ENCODE results near the gene SPRED1. TPM values are rescaled to one million over a fixed set of nuclear protein-coding genes. Genes with fewer than 3 reads are reported as not detected.
A peak's percentile ranks its signal among the peaks of the same experiment; 100 is the strongest.

Gene SPRED1
- total RNA-seq (10 to 100 TPM; 39.4 to 54.6 TPM), polyA plus RNA-seq (10 to 100 TPM; 10.3 to 10.8 TPM)
- long read RNA-seq, donor 1, full-length matches to known transcripts: 3 of 11 reads
- long read RNA-seq, donor 1, partial matches to known transcripts: 0 of 11 reads
- long read RNA-seq, donor 1, other reads (novel, unspliced or antisense): 8 of 11 reads
- long read RNA-seq, donor 2, full-length matches to known transcripts: 5 of 15 reads
- long read RNA-seq, donor 2, partial matches to known transcripts: 1 of 15 reads
- long read RNA-seq, donor 2, other reads (novel, unspliced or antisense): 9 of 15 reads

DNA sequence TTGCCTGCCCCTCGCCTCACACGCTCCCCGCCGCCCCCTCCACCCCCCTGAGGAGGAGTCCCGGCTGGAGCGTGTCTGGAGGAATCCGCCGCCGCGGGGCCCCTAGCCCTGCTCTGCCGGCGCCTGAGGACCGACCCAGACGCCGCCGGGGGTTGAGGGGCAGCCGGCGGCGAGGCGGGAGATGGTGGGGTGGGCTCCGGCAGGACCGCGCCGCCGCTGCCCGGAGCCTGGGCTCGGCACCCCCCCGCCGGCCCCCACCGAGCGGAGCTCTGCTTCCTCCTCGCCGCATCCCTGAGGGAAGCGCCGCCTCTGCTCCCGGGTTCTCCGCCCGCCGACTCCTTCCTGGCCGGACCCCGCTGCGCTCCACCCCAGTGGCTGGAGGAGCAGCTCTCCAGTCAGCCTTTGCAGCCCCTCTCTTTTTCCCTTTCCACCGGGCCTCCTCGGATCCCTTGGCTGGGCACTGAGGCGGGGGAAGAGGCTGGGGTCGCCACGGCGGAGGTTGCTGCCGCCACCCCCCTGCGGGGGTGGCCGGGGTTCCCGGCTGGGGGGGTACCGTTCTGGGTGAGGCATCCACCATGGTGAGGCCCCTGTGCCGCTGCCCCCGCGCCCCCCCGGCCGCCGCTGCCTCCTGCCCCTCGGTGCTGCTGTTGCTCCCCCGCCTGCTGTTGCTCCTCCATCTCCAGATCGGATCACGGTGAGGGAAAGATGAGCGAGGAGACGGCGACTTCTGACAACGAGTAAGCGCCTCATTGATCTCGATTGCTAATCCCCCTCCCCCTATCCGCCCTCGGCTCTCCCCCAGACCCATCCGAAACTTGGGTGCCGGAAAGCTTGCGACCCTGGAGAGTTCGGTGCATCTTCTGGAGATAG, at the start of gene SPRED1:
TSS of gene SPRED1 (plus strand) at position 356 of the 870 bp plus-strand sequence. CDS start at position 706, 350 bp downstream.
- Histone ChIP-seq H3K4me1 (ENCODE audit: control insufficient read depth in 1 of 2, insufficient read depth in 2 of 2, low read length in 2 of 2) (no peaks in the 10 kb centered on the region), H3K27me3 (ENCODE audit: control insufficient read depth in 1 of 2, insufficient read depth in 2 of 2, low read length in 1 of 2) (no peaks in the 10 kb centered on the region), H3K36me3 (ENCODE audit: control insufficient read depth in 1 of 2, insufficient read depth in 2 of 2, low read length in 1 of 2) (no peaks in the 10 kb centered on the region), H3K27ac (ENCODE audit: low read depth in 1 of 2, low read length in 2 of 2) (peak within 1 kb of the TSS; percentile 91 to 97), H3K9me3 (ENCODE audit: control insufficient read depth, low read length) (no peaks in the 10 kb centered on the region), H3K4me3 (ENCODE audit: low read length in 2 of 2) (peak within 1 kb of the TSS; percentile 62 to 95)
- peak; percentile 88 to 92 for DNase-seq
- peak; percentile 88 for ATAC-seq (ENCODE audit: low FRiP score)
- 1 to 2% methylated on average over 44 to 75 of the region's 75 CpGs for WGBS, 2 donors
- intact Hi-C loops (cut with DNase I): loop anchor here (2.0 to 10.0 kb wide), 5 partner anchors 65 to 258 kb away; no protein-coding TSS in a partner anchor

DNA sequence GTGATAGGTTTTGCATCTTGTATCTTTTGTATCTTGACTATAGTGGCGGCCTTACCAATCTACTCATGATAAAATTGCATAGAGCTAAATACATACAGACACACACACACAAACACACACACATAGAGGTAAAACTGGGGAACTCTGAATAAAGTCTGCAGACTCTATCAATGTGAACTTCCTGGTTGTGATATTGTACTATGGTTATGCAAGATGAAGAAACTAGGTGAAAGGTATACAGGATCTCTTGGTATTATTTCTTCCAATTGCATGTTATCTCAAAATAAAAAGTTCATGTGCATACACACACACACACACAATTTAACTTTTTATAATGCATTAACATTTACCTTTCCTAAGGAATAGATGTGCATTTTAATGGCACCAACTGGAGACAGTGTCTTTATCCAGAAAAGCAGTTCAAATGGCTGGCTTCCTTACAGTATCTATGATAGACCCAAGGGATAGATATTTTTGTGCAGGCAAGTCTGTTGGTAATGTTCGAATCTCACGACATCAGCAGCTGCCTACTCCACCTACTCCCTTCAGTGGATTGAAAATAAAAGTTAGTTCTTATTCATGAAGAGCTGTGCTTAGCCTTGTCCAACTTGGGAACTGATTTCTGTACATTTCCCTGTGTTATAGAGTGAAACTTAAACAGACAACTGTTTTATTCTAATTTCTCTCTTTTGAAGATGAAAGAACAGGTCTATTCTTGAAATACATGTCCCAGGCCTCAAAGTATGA, 46.9 kb upstream of the SPRED1 start:
- no peak for ATAC-seq (ENCODE audit: low FRiP score)
- Histone ChIP-seq H3K36me3 (ENCODE audit: control insufficient read depth in 1 of 2, insufficient read depth in 2 of 2, low read length in 1 of 2) (no peaks in the 10 kb centered on the region), H3K4me3 (ENCODE audit: low read length in 2 of 2) (no peak overlapping the region), H3K27ac (ENCODE audit: low read depth in 1 of 2, low read length in 2 of 2) (no peak overlapping the region), H3K9me3 (ENCODE audit: control insufficient read depth, low read length) (no peaks in the 10 kb centered on the region), H3K4me1 (ENCODE audit: control insufficient read depth in 1 of 2, insufficient read depth in 2 of 2, low read length in 2 of 2) (peaks cover 0 to 4% of the 10 kb centered on the region in 2 donors), H3K27me3 (ENCODE audit: control insufficient read depth in 1 of 2, insufficient read depth in 2 of 2, low read length in 1 of 2) (peaks cover 0 to 2% of the 10 kb centered on the region in 2 donors)
- intact Hi-C loops (cut with DNase I): no loop called here
- no peak for DNase-seq
- WGBS, 2 donors: 66% methylated on average over 3 of the region's 3 CpGs

DNA sequence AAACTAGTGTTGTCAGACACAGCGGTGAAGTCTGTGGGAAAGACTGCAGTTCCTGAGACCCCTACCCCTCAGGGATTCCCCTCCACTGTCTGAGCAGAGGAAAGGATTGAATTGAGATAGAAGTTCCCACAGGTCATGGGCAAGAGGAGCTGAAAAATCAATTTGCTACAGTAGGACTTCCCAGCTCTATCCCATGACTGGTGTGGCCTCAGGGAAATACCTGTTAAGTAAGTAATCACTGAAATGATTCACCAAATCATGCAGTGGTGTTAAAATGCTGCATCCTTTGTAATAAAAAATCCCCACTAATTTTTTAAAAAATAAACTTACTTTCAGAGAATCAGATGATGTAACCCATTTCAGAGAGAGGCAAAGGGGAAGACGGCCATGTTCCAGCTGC, 45.0 kb upstream of the SPRED1 start:
- no peaks in the 10 kb centered on the region for H3K27me3 ChIP-seq (ENCODE audit: control insufficient read depth in 1 of 2, insufficient read depth in 2 of 2, low read length in 1 of 2)
- intact Hi-C loops (cut with DNase I): no loop called here
- H3K27ac ChIP-seq (ENCODE audit: low read depth in 1 of 2, low read length in 2 of 2): no peak overlapping the region
- ATAC-seq (ENCODE audit: low FRiP score): no peak
- no peaks in the 10 kb centered on the region for H3K9me3 ChIP-seq (ENCODE audit: control insufficient read depth, low read length)
- 97 to 100% methylated on average over 2 of the region's 2 CpGs for WGBS, 2 donors
- DNase-seq: no peak
- H3K36me3 ChIP-seq (ENCODE audit: control insufficient read depth in 1 of 2, insufficient read depth in 2 of 2, low read length in 1 of 2): no peaks in the 10 kb centered on the region
- peaks cover 0 to 4% of the 10 kb centered on the region in 2 donors for H3K4me1 ChIP-seq (ENCODE audit: control insufficient read depth in 1 of 2, insufficient read depth in 2 of 2, low read length in 2 of 2)
- no peak overlapping the region for H3K4me3 ChIP-seq (ENCODE audit: low read length in 2 of 2)

DNA sequence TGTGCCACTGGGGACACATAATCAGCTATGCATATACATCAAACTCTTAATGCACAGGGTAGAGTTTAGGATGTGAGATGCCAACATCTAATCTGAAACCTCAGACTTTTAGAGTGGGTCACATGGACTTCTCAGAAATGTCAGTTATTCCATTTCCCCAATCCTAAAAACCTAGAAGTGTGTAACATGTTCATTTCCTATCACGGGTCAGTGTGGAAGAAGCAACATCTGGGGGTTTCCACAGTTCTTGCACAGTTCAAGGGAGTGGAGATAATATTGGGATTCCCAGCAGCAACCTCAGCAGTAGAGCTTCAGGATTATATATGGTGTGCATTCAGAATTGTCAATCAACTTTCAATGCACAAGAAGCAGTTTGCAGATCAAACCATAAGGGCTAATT, 44.4 kb upstream of the SPRED1 start:
- DNase-seq (no peak), ATAC-seq (ENCODE audit: low FRiP score) (no peak)
- Histone ChIP-seq H3K9me3 (ENCODE audit: control insufficient read depth, low read length) (no peaks in the 10 kb centered on the region), H3K36me3 (ENCODE audit: control insufficient read depth in 1 of 2, insufficient read depth in 2 of 2, low read length in 1 of 2) (no peaks in the 10 kb centered on the region), H3K27ac (ENCODE audit: low read depth in 1 of 2, low read length in 2 of 2) (no peak overlapping the region), H3K4me1 (ENCODE audit: control insufficient read depth in 1 of 2, insufficient read depth in 2 of 2, low read length in 2 of 2) (peaks cover 0 to 4% of the 10 kb centered on the region in 2 donors), H3K27me3 (ENCODE audit: control insufficient read depth in 1 of 2, insufficient read depth in 2 of 2, low read length in 1 of 2) (no peaks in the 10 kb centered on the region), H3K4me3 (ENCODE audit: low read length in 2 of 2) (no peak overlapping the region)
- 91 to 96% methylated on average over 1 of the region's 1 CpG for WGBS, 2 donors
- intact Hi-C loops (cut with DNase I): no loop called here

DNA sequence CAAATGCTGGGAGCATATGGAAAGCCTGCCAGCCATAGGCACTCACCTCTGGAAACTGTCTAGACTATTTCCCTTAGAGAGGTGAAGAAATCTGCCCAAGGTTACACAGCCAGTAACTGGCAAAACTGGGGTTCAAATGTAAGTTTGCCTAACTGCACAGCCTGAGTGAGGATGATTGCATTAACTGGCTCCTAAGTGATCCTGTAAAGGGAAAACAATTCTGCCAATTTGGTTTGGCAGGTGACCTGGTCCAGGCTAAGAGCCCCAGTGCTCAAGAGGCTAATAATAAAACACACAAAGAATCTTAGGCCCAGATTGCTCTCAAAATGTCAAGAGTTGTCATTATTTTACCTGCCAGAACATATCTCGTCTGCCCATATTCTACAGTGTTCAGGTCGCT, 43.9 kb upstream of the SPRED1 start:
- WGBS, 2 donors: 80 to 83% methylated on average over 2 of the region's 2 CpGs
- Histone ChIP-seq H3K4me3 (ENCODE audit: low read length in 2 of 2) (no peak overlapping the region), H3K9me3 (ENCODE audit: control insufficient read depth, low read length) (no peaks in the 10 kb centered on the region), H3K36me3 (ENCODE audit: control insufficient read depth in 1 of 2, insufficient read depth in 2 of 2, low read length in 1 of 2) (no peaks in the 10 kb centered on the region), H3K4me1 (ENCODE audit: control insufficient read depth in 1 of 2, insufficient read depth in 2 of 2, low read length in 2 of 2) (peaks cover 0 to 4% of the 10 kb centered on the region in 2 donors), H3K27ac (ENCODE audit: low read depth in 1 of 2, low read length in 2 of 2) (no peak overlapping the region), H3K27me3 (ENCODE audit: control insufficient read depth in 1 of 2, insufficient read depth in 2 of 2, low read length in 1 of 2) (no peaks in the 10 kb centered on the region)
- ATAC-seq (ENCODE audit: low FRiP score) (no peak), DNase-seq (no peak)
- intact Hi-C loops (cut with DNase I): no loop called here

DNA sequence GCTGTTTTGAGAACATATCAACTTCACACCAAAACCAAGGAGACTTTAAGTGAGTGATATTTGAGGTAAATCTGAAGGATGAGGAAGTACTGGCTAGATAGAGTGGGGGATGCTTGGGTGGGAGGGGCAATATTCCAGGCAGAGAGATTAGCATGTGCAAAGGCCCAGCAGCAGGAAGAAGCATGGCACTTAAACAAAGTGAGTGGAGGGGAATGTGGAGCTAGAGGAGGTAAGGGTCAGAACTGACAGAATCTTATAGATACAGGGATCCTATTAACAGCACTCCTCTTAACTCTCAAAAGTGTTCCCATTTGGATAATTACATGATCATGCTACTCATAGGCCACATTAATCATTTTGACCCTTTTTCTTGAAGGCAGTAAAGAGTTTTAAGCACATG, 41.4 kb upstream of the SPRED1 start:
- intact Hi-C loops (cut with DNase I): no loop called here

DNA sequence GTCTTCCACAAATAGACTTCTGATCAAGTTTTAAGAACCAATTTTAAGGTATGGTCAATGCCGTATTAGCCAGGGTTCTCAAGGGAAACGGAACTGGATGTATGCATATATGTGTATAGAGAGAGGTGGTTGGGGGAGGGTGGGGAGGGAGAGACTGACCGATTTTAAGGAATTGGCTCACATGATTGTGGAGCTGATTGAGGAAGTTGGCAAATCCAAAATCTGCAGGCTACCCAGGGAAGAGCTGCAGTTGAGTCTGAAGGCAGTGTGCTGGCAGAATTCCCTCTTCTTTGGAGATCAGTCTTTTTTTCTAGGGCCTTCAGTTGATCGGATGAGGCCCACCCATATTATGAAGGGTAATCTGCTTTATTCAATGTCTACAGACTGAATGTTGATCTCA, 40.8 kb upstream of the SPRED1 start:
- 90 to 92% methylated on average over 4 of the region's 4 CpGs for WGBS, 2 donors
- Histone ChIP-seq H3K36me3 (ENCODE audit: control insufficient read depth in 1 of 2, insufficient read depth in 2 of 2, low read length in 1 of 2) (no peaks in the 10 kb centered on the region), H3K4me1 (ENCODE audit: control insufficient read depth in 1 of 2, insufficient read depth in 2 of 2, low read length in 2 of 2) (peaks cover 0 to 3% of the 10 kb centered on the region in 2 donors), H3K27me3 (ENCODE audit: control insufficient read depth in 1 of 2, insufficient read depth in 2 of 2, low read length in 1 of 2) (no peaks in the 10 kb centered on the region), H3K4me3 (ENCODE audit: low read length in 2 of 2) (no peak overlapping the region), H3K27ac (ENCODE audit: low read depth in 1 of 2, low read length in 2 of 2) (no peak overlapping the region), H3K9me3 (ENCODE audit: control insufficient read depth, low read length) (no peaks in the 10 kb centered on the region)
- intact Hi-C loops (cut with DNase I): no loop called here
- DNase-seq (no peak), ATAC-seq (ENCODE audit: low FRiP score) (no peak)

More for the DNA sequence above, 41.4 kb upstream of the SPRED1 start:
- ATAC-seq (ENCODE audit: low FRiP score): no peak
- Histone ChIP-seq H3K9me3 (ENCODE audit: control insufficient read depth, low read length) (no peaks in the 10 kb centered on the region), H3K4me1 (ENCODE audit: control insufficient read depth in 1 of 2, insufficient read depth in 2 of 2, low read length in 2 of 2) (peaks cover 0 to 4% of the 10 kb centered on the region in 2 donors), H3K27ac (ENCODE audit: low read depth in 1 of 2, low read length in 2 of 2) (no peak overlapping the region), H3K27me3 (ENCODE audit: control insufficient read depth in 1 of 2, insufficient read depth in 2 of 2, low read length in 1 of 2) (no peaks in the 10 kb centered on the region), H3K36me3 (ENCODE audit: control insufficient read depth in 1 of 2, insufficient read depth in 2 of 2, low read length in 1 of 2) (no peaks in the 10 kb centered on the region), H3K4me3 (ENCODE audit: low read length in 2 of 2) (no peak overlapping the region)
- DNase-seq: no peak

DNA sequence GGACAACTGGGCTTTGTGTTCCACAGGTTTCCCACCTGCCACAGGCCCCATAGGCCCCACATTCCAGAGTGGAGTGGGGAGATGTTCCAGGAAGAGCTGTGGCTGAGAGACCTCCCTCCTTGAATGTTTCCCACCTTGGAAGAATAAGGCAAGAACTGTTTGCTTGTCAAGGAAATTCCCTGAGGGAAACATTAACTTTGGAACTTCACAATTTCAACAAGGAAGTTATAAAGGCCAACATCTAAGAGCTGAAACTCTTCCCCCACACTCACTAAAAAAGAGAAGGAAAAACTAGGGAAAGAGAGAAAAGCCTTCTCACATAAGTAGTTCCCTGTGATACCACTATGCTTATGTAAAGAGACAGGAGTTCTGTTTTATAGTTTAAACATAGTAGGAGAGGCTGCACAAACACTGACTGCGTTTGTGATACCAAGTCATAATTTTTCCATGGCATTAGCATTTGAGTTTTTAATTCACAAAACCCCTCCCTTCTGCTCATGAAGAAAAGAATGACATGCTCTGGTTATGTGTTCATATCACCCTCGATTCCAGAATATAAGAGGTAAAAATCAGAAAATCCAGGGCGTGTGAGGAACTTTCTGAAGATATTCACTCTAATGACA, 39.8 kb upstream of the SPRED1 start:
- WGBS, 2 donors: 63 to 68% methylated on average over 3 of the region's 3 CpGs

More for the DNA sequence above, 39.8 kb upstream of the SPRED1 start:
- intact Hi-C loops (cut with DNase I): no loop called here
- Histone ChIP-seq H3K27me3 (ENCODE audit: control insufficient read depth in 1 of 2, insufficient read depth in 2 of 2, low read length in 1 of 2) (no peaks in the 10 kb centered on the region), H3K9me3 (ENCODE audit: control insufficient read depth, low read length) (no peaks in the 10 kb centered on the region), H3K36me3 (ENCODE audit: control insufficient read depth in 1 of 2, insufficient read depth in 2 of 2, low read length in 1 of 2) (no peaks in the 10 kb centered on the region), H3K4me1 (ENCODE audit: control insufficient read depth in 1 of 2, insufficient read depth in 2 of 2, low read length in 2 of 2) (no peaks in the 10 kb centered on the region), H3K27ac (ENCODE audit: low read depth in 1 of 2, low read length in 2 of 2) (no peak overlapping the region), H3K4me3 (ENCODE audit: low read length in 2 of 2) (no peak overlapping the region)
- ATAC-seq (ENCODE audit: low FRiP score) (no peak), DNase-seq (no peak)
